ENCODE results near the gene TREH. TPM values are rescaled to one million over a fixed set of nuclear protein-coding genes. Genes with fewer than 3 reads are reported as not detected.

Gene TREH
- total RNA-seq, 4 donors from 2014 or later: not detected

GRCh38 chr11:118631142-118631909 lies 48.1 kb downstream of the TREH start:
- no peak for TF ChIP-seq CTCF (IDR thresholded peaks at IDR 0.05)
- TF ChIP-seq POLR2A (IDR thresholded peaks at IDR 0.05): no peak
- no peak for TF ChIP-seq EP300 (IDR thresholded peaks at IDR 0.05)
- 78 to 87% methylated on average over 12 to 13 of the region's 14 CpGs for WGBS, 2 donors
- Histone ChIP-seq H3K9me3 (no peaks in the 10 kb centered on the region), H3K36me3 (peaks cover 0 to 92% (median 2%) of the 10 kb centered on the region in 3 donors), H3K4me3 (no peak overlapping the region), H3K27me3 (no peaks in the 10 kb centered on the region), H3K4me1 (peaks cover 4 to 84% (median 36%) of the 10 kb centered on the region in 4 donors), H3K27ac (peak overlapping the region in 3 of 4 donors; percentile 22 to 88 (median 71))
- DNase-seq (ENCODE audit: low spot score in 2 of 2): no peak

GRCh38 chr11:118629761-118630661 lies 49.4 kb downstream of the TREH start:
- no peaks in the 10 kb centered on the region for H3K27me3 ChIP-seq
- peaks cover 0 to 92% (median 4%) of the 10 kb centered on the region in 3 donors for H3K36me3 ChIP-seq
- no peak overlapping the region for H3K4me3 ChIP-seq
- peaks cover 4 to 76% (median 28%) of the 10 kb centered on the region in 4 donors for H3K4me1 ChIP-seq
- WGBS, 2 donors: 73 to 87% methylated on average over 6 of the region's 6 CpGs
- DNase-seq (ENCODE audit: low spot score in 2 of 2): no peak
- TF ChIP-seq POLR2A (IDR thresholded peaks at IDR 0.05) (no peak), EP300 (IDR thresholded peaks at IDR 0.05) (no peak), CTCF (IDR thresholded peaks at IDR 0.05) (no peak)
- no peaks in the 10 kb centered on the region for H3K9me3 ChIP-seq
- H3K27ac ChIP-seq: peak overlapping the region in 2 of 4 donors; percentile 71 to 88

GRCh38 chr11:118628861-118629549 lies 50.4 kb downstream of the TREH start:
- peaks cover 0 to 95% (median 4%) of the 10 kb centered on the region in 3 donors for H3K36me3 ChIP-seq
- TF ChIP-seq CTCF (IDR thresholded peaks at IDR 0.05): no peak
- TF ChIP-seq EP300 (IDR thresholded peaks at IDR 0.05): no peak
- no peak for TF ChIP-seq POLR2A (IDR thresholded peaks at IDR 0.05)
- H3K27me3 ChIP-seq: no peaks in the 10 kb centered on the region
- 49 to 58% methylated on average over 5 of the region's 5 CpGs for WGBS, 2 donors
- H3K27ac ChIP-seq: peak overlapping the region in 2 of 4 donors; percentile 71 to 88
- H3K4me1 ChIP-seq: peaks cover under 1 to 71% (median 18%) of the 10 kb centered on the region in 4 donors
- H3K9me3 ChIP-seq: no peaks in the 10 kb centered on the region
- DNase-seq (ENCODE audit: low spot score in 2 of 2): no peak
- no peak overlapping the region for H3K4me3 ChIP-seq

GRCh38 chr11:118628432-118628831 lies 51.0 kb downstream of the TREH start:
- Histone ChIP-seq H3K36me3 (peaks cover 0 to 90% (median 4%) of the 10 kb centered on the region in 3 donors), H3K27me3 (no peaks in the 10 kb centered on the region)
- no peak for DNase-seq (ENCODE audit: low spot score in 2 of 2)

More at GRCh38 chr11:118628432-118628831, 51.0 kb downstream of the TREH start:
- no peak for TF ChIP-seq CTCF (IDR thresholded peaks at IDR 0.05)
- no peak for TF ChIP-seq EP300 (IDR thresholded peaks at IDR 0.05)
- TF ChIP-seq POLR2A (IDR thresholded peaks at IDR 0.05): no peak
- no peaks in the 10 kb centered on the region for H3K9me3 ChIP-seq
- 76 to 82% methylated on average over 13 of the region's 13 CpGs for WGBS, 2 donors
- peaks cover 0 to 66% (median 13%) of the 10 kb centered on the region in 4 donors for H3K4me1 ChIP-seq
- H3K4me3 ChIP-seq: no peak overlapping the region
- H3K27ac ChIP-seq: peak overlapping the region in 2 of 4 donors; percentile 71 to 88
